ENCODE data around the gene USP31.
"Not testable (repeated sequence)": the region's sequence is repeated elsewhere in the genome, so short reads cannot be mapped to it uniquely, and the experiment has no call there.

Gene USP31

DNA sequence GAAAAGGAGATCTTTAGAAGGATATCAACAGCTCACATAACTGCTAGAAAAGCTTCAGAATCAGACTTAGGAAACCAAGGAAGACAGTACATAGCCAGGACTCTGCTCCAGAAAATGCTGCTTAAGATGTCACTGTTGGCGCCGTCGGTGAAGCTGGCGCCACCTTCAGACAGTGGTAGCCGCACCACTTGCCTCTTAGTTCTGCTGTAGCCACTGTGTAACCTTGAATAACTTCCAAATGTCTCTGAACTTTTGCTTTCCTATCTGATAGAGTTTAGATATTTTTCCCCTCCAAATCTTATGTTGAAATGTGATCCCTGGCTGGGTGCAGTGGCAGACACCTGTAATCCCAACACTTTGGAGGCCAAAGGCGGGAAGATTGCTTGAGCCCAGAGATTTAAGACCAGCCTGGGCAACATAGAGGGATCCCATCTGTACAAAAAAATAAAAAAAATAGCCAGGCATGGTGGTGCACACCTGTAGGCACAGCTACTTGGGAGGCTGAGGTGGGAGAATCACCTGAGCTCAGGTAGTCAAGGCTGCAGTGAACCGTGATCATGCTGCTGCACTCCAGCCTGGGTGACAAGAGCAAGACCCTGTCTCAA, 6.3 kb upstream of the USP31 start:
- DNase-seq, result peak; percentile 37

DNA sequence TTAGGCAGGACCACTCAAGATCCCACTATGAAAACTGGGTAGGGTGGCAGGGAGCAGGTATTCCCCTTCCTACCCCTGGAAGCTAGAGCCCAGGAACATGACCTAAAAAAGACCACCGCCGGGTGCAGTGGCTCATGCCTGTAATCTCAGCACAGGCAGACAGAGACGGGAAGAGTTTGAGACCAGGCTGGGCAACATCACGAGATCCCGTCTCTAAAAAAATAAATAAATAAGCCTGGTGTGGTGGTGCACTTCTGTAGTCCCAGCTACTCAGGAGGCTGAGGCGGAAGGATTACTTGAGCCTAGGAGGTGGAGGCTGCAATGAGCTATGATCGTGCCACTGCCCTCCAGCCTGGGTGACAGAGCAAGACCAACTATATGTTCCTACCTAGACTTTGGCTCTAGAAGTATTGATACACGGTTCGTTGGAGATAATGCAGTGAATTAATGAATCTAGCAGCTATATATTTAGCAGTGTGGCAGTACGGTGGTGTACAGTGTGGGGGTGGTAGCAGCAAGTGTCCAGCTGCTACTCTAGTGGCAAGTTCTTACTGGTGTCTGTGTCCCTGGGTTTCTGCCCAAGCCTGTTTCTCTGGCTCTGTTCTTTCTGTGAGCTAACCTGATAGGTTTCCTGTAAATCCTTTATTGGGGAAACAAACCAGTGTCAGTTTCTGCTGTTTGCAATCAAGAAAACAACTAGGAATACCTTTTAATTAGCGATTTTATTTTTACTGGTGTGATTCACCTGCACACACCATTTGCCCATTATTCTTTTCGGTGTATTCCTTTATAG, 3.3 kb upstream of the USP31 start:
- DNase-seq, result no peak

DNA sequence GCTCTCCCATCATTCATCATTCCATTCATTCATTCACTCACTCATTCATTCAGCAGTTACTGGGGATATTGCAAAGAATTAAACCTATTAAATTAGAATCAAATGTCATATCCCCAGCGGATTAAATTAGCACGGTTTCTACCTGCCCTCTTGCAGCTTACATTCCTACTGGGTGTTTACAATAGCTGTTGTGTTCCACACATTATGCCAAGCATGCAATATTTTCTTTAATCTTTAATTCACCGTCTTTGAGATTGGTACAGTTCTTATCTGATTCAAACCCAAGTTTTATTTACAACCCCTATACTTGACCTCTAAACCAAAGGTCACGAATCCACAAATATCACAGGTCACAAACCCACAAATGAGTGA, 727 bp upstream of the USP31 start:
- no peak for DNase-seq

DNA sequence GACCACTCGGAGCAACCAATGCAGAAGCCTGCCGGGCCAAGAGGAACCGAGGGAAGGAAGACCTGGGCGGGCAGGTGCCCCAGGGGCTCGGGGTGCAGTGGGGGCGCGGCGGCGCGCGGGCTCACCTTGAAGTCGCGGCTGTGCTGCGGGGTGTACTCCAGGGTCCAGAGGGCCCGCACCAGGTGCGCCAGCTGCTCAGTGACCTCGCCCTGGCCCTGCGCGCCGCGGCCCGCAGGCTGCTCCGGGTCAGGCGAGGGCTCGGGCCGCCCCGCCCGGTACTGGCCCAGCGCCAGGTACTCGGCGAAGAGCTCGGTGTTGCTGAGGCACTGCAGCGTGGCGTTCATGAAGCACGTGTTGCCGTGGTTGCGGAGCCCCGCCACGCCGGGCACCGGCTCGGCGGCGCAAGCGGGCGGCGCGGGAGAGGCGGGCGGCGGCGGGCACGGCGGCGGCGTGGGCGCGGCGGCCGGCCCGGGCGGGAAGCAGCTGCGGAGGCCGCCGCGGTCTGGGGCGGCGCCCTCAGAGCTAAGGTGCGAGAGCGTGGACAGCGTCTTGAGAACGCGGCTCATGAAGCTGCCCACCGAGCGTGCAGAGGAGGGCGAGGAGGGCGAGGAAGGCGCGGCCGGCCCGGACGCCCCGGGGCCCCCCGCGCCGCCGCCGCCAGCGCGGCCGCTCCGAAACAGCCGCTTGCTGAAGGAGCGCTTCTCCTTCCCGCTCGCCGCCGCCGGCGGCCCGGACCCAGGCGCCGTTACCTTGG, 562 bp downstream of the USP31 start:
- DNase-seq, result peak; percentile 70

DNA sequence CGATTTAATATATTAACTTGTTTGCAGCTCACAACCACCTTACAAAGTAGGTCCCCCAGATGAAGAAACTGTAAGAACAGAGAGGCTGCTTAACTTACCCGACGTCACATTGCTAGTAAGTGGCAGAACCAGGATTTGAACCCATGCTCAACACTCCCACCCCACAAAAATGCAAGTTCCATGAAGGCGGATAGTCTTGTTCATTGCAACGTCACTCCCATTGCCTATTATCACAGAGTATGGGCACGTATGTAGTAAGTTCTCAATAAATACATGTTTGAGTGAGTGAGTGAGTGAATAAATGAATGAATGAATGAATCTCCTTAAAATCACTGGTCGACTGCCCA, 1.1 kb downstream of the USP31 start:
- peak; percentile 32 for DNase-seq

DNA sequence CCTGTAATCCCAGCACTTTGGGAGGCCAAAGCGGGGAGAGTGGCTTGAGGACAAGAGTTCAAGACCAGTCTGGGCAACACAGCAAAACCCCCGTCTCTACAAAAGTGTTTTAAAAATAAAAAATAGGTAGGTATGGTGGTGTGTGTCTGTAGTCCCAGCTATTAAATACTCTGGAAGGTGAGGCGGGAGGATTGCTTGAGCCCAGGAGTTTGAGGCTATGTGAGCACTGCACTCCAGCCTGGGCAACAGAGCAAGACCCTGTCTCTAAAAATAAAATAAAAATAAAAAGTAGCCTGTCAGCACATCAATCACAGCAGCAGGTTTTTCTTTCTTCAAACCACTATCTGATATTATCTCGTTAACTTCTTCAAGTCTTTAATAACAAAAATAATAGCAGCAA, 1.6 kb downstream of the USP31 start:
- DNase-seq, result no peak

DNA sequence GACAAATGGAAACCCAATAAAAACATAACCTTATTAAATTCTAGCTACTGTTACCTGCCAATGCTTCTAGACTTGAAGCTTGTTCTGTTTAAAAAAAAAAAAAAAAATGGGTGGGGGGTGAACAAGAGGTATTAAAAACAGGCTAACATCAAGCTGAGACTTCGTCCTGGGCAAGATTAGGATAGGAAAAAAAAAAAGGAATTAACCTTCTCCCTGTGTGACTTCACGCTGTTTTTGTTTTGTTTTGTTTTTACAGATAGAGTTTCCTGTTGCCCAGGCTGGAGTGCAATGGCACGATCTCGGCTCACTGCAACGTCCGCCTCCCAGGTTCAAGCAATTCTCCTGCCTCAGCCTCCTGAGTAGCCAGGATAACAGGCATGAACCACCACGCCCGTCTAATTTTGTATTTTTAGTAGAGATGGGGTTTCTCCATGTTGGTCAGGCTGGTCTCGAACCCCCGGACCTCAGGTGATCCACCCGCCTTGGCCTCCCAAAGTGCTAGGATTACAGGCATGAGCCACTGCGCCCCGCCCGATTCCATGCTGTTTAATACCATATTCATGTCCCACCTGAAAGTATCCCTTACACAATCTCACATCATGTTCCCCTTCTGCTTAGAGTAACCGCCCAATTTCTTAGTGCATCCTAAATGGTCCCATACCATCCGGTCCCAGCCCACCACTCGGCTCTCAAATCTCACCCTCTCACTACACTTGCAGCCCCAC, 2.2 kb downstream of the USP31 start:
- DNase-seq, result no peak

DNA sequence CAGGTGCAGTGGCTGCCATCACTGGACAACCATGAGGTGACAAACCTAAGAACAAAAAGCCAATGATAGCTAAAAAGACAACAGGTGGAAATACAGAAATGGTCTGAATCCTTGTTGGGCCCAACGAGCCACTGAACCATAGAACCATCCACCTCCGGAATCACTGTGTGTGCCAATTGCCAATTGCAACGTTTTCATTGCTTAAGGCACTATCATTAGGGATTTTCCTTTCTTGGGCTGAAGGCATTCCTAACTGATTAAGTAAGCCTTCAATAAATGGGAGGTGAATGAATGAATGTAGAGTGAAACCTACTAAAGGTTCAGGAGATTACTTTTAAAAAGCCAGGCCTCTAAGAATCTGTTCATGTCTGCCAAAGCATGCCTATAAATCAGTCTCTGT, 3.6 kb downstream of the USP31 start:
- DNase-seq, result no peak

DNA sequence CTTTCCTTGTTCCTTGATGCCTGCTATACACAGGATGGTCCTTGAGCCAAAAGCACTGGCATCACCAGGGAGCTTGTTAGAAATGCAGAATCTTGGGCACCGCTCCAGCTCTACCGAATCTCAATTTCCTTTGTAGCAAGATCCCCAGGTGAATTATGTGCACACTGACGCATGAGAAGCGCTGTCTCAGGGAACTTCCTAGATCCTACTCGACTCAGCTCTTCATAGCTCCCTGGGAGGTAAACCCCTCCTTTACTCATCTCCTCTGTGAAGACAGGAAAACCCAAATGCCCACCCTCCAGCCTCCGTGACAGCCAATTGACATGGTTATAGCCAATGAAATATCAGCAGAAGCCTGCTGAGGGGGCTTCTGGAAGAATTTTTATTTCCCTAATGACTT, 4.1 kb downstream of the USP31 start:
- no peak for DNase-seq

DNA sequence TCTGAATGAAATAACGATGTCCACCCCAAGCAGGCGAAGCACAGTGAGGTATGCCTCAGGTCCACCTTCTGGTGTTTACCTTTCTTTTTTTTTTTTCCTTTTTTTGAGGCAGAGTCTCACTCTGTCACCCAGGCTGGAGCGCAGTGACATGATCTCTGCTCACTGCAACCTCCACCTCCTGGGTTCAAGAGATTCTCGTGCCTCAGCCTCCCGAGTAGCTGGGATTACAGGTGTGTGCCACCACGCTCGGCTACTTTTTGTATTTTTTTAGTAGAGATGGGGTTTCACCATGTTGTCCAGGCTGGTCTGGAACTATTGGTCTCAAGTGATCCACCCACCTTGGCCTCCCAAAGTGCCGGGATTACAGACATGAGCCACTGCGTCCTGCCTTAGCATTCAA, 4.9 kb downstream of the USP31 start:
- DNase-seq, result not testable (repeated sequence)

DNA sequence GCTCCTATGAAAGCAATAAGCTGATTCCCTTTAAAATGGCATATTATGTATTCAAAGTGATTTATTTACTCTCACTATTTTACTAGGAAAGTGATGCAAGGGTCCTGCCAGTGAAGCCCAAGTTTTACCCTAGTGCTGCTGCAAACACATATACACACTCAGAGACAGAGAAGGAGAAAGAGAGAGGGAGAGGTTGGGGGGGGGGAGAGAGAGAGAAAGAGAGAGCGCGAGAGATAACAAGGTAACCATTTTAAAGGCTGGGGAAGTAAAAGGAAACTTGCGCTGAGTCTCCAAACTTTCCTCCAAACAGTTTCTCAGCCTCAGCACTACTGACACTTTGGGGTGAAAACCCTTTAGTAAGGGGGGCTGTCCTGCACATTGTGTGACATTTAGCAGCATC, 5.9 kb downstream of the USP31 start:
- DNase-seq, result no peak

DNA sequence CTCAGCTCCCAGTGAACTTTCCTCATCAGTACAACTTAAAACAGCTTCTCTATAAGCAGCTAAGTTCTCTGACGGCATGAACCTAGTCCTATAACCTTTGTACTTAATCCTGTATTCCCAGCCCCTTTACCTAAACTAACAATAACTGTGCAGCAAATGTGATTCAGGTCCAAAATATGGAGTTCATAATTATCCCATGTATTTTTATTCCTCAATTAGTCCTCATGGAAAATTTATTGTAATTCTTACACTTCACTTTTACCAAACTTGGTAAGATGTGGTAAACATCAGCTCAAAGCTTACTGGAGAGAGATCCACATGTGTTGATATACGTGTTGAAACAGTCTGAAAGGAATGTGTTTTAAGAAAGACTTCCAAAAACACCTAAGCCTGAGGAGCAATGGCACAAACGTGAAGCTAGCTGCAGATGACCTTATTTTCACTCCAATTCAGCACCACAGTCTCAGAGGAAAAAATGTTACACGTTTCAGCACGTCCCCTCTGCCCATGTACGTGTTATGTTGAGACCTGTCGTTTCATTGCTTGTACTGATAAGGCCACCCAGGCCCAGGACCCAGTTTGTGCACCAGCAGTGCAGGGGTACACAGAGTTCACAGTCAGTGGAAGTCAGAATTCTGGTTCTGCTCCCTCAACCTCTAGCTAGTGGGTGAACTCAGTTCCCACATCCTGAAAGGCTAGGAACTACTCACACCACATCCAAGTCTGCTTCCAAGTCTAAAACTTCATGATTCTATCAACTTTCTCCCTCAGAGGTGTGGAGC, 7.1 kb downstream of the USP31 start:
- peak; percentile 19 for DNase-seq

DNA sequence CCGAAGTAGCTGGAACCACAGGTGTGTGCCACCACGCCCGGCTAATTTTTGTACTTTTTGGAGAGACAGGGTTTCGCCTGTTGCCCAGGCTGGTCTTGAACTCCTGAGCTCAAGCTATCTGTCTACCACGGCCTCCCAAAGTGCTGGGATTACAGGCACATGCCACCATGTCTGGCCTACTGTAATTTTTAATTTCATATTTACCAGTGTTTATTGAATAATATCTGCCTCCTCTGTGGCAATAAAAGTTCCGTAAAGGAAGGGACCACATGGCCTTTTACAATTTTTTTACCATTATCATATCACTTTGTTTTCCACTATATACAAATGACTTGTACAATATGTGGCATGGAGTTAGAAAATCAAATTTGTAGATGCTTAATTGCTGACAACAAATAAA, 7.8 kb downstream of the USP31 start:
- no peak for DNase-seq

DNA sequence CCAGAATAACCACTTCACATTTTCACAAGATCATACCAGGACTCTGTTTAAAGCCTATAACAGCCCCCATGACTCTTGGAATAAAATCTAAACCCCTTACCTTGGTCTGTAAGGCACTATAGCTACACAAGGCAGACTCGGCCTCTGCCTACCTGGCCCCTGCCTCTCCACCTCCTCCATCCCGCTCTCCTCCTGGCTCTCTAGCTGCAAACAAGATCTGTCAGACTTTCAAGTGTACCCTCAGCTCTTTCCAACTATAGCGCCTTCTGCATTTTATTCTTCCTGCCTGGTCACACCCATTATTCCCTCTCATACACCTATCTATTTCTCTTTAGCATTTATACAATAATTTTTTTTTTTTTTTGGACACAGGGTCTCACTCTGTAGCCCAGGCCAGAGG, 8.2 kb downstream of the USP31 start:
- DNase-seq, result no peak

DNA sequence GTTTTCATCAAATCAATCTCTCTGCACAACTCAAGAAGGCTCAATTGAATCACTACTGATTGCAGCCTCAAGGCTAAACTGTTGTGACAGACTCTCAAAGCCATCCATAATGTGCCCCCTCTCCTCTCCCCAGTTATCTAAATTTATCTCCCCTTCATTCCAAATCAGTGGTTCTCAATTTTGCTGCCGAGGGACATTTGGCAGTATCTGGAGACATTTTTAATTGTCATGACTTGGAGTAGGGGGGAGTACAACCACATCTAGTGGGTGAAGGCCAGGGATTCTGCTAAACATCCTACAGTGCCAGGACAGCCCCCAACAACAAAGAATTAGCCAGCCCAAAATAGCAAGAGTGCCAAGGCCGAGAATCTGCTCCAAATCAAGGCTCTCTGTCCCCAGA, 9.1 kb downstream of the USP31 start:
- no peak for DNase-seq

DNA sequence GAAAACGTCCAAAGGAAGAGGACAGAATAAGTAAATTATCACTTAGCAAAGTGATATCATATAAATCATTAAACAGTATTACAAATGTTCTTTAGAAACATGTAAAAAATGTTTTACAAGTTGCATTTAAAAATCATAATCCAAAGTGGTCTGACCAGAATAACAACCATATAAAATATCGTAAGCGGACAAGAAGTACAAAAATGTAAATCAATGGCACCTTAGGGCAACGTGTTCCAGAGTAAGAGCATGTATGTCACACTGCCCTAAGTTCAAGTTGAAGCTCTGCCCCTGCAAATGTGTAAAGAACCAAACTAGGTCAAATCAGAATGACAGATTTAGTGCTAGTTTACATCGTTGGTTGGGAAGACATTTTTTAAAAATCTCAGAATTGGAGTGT, 11.4 kb downstream of the USP31 start:
- DNase-seq, result no peak

DNA sequence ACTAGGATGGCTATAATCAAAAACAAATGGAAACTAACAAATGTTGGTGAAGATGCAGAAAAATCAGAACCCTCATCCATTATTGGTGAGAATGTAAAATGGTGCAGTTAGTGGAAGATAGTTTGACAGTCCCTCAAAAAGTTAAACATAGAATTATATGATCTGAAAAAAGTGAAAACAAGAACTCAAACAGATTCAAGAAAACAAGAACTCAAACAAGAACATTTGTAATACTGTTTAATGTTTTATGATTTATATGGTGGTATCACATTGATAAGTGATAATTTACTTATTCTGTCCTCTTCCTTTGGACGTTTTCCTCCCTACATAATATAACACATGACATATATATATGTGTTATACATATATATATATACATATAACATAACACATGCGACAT, 12.0 kb downstream of the USP31 start:
- no peak for DNase-seq

DNA sequence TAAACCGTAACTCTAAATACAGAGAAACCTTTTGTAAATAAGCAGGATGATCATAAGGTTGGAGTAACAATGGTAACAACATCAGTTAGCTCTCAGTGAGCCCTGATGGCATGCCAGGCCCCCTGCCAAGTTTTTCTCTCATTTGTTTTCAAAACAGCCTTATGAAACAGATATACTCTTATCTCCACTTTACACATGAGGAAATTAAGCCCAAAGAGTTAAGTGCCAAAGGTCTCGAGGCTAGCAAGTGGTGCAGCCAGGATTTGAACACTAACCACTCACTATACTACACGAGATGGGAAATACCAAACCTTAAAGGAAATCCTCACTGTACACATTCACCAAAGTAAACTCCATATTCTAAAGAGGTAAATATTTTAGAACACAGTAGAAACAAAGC, 15.0 kb downstream of the USP31 start:
- DNase-seq, result peak; percentile 96

DNA sequence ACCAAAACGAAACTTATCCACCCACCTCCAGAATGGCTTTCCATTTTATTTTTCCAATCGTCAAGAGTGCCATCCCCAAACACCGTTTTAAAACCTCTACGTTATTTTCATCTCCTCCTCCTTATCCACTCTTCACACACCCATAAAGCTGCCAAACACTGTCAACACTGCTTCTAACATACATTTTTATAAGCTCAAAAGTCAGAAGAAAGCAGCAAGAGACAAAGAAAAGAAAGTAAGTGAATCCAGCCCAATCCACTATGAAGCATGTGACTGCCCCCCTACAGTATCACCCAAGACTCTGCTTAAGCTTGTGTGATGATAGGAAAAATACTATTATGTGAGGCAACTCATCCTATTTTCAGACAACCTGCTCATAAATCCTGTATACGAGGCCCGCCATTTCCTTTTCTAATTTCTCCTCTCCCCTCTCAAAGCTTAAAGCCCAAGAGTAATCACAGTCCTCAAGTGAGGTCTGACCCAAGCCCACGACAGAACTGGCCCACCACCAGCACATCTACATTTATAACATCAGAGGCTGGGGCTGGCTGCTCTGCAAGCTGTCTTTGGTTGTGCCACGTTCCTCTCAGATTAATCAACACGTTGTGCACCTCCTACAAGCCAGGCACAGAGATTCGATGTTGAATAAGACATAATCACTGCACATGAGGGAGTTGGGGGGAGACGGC, 16.3 kb downstream of the USP31 start:
- DNase-seq, result no peak

DNA sequence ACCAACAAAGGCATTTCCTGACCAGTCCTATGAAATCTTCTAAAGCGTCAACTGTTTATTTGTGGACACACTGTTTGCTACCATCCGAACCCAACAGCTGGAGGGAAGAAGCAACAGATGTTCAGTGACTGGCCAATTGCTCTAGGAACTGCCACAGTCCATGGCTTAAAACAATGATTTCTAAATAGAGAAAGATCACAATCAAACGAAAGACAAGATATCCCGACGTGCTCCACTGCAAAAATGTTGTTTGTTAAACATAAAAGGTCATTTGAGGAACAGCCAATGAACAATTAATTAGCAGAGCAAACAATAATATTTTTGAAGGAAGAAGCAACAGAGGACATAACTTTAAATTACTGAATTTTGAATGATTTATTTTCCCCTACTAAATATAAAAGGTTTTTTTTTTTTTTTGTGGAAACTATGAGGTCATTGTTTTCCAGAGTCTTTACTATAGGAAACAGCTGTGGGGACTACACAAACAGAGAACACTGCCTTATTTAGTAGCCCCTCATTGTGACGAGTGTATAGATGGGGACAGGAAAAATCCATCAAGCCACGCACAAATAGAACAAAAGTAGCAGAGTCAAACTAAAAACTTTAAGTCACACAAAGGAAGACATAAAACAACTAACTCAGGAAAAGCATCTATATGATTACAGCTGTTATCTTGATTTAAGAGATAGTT, 17.2 kb downstream of the USP31 start:
- no peak for DNase-seq

DNA sequence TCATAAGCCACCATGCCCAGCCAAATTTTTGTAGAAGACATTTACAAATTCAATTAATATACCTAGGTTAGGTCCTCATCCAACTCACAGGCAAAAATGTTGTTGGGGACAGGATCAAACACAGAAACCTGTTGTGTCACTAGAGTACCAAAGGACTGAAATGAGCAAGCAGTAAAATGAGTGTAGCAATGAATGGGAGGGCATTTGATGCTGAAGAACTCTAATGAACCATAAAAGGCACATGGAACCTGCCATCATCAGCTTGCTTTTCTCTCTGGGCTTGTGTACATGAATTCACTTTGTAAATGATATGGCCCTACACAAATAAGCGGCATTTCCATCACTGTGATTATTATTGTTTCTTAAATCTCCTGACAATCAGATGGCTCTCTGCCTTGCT, 17.8 kb downstream of the USP31 start:
- no peak for DNase-seq

DNA sequence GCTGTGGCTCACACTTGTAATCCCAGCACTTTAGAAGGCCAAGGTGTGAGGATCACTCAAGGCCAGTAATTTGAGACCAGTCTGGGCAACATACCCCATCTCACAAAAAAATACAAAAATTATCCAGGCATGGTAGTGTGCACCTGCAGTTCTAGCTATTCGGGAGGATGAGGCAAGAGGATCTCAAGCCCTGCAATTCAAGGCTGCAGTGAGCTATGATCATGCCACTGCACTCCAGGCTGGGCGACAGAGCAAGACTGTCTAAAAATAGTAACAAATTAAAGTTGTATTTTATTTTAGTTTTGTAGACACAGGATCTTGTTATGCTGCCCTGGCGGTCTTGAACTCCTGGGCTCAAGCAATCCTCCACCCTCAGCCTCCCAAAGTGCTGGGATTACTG, 18.2 kb downstream of the USP31 start:
- DNase-seq, result no peak

Data from hematopoietic multipotent progenitor cell treated with erythropoietin and hydrocortisone succinate and interleukin-3 and kit ligand, for 8 days (in vitro differentiated cells).